UCSD-AML1 (cell line): ENCODE results near the gene UMAD1.
A peak's percentile ranks its signal among the peaks of the same experiment; 100 is the strongest.
"Not testable (repeated sequence)": the region's sequence is repeated elsewhere in the genome, so short reads cannot be mapped to it uniquely, and the experiment has no call there.

Experiments
- DNase-seq: peaks from one replicate; lab custom pipeline; 2025; ENCODE audit not compliant: unreplicated experiment; lab: John Stamatoyannopoulos, UW

UMAD1 gene

GRCh38 chr7:7793921-7794320, 153.4 kb downstream of the UMAD1 start:
- no peak for DNase-seq

GRCh38 chr7:7795203-7795602, 154.7 kb downstream of the UMAD1 start:
- no peak for DNase-seq

- DNase-seq = no peak
Measured at GRCh38 chr7:7795630-7796121, 155.1 kb downstream of the UMAD1 start.

DNA sequence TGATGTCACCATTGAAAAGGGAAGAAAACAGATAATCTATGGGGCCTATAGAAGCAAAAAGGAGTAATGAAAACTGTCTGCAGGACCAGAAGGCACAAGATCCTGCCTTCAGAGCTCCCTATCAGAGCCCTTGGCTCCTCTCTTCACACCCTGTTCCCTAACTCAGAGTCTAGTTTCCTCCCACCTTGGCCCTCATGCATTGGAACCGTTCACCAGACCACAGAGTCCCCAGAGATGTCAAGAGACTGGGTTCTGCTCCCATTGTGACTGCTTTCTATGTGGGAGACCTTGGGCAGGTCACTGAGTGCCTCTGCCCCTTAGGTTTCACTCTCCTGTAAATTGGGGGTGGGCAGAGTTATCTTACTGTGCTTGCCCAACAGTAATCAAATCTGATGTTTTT, 158.0 kb downstream of the UMAD1 start:
- DNase-seq = no peak

GRCh38 chr7:7799138-7799537, 158.6 kb downstream of the UMAD1 start:
- no peak for DNase-seq

DNA sequence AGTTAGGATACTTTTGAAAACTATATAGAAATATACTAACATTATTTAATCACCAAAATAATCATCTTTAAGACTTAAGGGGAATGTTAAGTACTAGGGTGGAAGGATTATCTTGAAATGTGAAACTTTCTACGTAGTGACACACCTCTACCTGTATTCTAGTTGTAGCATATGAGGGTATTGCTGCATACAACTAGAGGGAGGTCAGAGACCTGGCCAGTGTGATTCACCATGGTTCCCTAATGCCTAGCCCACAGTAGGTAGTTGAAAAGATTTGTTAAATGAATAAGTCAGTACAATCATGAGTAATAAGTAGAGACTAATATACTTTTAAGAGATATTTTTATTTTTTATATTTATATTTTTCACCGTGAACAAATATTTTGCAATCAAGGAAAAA, 162.0 kb downstream of the UMAD1 start:
- no peak for DNase-seq

DNA sequence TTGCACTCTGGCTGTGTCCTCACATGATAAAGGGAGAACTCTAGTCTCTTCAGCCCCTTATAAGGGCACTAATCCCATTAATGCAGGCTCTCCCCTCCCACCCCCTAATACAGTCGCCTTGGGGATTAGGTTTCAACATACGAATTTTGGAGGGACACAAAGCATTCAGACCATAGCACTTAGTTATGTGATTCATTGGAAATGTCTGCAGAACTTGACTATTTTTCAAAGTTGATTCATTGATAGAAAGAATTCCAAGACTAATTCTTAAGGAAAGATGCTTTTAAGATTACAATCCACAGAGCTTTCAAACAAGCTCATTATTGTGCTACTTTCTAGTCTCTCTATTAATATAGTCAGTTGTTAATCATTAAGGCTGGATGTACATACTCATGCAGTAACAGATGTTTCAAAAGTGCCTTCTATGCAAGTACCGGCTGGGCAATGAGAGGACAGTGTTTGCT, 163.2 kb downstream of the UMAD1 start:
- no peak for DNase-seq

DNA sequence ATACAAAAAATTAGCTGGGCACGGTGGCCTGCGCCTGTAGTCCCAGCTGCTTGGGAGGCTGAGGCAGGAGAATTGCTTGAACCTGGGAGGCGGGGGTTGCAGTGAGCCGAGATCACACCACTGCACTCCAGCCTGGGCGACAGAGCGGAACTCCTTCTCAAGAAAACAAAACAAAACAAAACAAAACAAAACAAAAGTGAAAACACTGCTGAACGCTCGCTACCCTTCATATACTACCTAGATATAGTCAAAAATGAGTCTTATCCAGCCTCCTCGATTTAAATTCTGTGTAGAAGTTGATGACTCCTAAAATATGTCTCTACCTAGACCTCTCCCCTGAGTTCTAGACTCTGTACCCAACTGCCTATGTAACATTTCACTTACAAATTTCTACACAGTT, 164.3 kb downstream of the UMAD1 start:
- not testable (repeated sequence) for DNase-seq

GRCh38 chr7:7805511-7806153, 165.1 kb downstream of the UMAD1 start:
- DNase-seq = no peak

DNA sequence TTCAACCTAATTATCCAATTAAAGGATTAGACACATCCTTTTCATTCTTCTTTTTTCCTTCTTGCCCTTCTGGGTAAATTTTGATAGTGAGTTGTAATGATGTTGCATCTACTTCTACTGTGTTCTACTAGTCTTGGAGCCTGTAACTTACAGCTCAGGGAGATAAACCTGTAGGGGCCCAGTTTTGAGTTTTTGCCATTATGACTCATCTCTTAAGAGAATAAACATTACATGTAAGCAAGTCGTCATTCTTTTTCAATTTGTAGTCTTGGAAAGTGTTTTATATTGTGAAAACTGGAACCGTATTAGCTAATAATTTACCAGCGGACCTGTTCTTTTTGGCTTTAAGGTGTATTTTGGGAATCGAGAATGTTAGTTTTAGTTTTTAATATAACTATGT, 167.6 kb downstream of the UMAD1 start:
- no peak for DNase-seq

DNA sequence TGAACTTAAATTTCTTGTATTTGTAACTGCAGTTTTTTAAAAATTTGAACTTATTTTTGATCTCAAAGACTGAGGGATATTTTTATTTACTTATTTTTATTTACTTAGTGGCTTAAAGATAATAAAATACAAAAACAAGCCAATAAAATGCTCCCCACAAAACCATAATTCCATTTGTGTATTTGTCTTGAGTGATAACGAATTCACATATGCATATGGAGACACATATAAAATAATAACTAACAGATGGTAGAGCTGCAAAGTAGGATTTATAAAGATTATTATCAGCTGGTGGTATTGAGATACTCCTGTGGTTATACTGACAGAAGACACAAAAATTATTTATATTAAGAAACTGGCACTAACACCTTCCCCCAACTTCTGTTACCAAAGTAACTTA, 168.1 kb downstream of the UMAD1 start:
- DNase-seq = no peak

- DNase-seq = no peak
Measured at GRCh38 chr7:7810380-7810779, 169.8 kb downstream of the UMAD1 start.

DNA sequence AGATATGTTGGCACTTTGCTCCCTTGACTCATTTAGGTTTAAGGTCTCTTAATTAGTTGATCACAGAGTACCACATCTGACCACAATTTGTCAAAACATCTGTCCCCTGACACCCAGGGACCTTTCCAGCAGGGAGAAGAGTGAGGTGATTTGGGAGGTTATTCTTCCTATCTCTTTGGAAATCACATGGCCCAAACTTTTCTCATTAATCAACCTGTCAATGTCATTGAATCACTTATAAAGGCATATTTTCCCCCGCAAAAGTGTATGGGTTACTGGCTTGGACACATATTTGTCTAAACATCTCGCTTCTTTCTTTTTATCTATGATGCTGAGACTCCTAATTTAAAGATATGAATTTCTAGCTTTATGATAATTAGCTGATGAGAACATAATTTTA, 170.3 kb downstream of the UMAD1 start:
- no peak for DNase-seq

- no peak for DNase-seq
Measured at GRCh38 chr7:7812112-7812511, 171.6 kb downstream of the UMAD1 start.

- no peak for DNase-seq
Measured at GRCh38 chr7:7815395-7815794, 174.8 kb downstream of the UMAD1 start.

- peak; percentile 6 for DNase-seq
Measured at GRCh38 chr7:7816084-7816483, 175.5 kb downstream of the UMAD1 start.

DNA sequence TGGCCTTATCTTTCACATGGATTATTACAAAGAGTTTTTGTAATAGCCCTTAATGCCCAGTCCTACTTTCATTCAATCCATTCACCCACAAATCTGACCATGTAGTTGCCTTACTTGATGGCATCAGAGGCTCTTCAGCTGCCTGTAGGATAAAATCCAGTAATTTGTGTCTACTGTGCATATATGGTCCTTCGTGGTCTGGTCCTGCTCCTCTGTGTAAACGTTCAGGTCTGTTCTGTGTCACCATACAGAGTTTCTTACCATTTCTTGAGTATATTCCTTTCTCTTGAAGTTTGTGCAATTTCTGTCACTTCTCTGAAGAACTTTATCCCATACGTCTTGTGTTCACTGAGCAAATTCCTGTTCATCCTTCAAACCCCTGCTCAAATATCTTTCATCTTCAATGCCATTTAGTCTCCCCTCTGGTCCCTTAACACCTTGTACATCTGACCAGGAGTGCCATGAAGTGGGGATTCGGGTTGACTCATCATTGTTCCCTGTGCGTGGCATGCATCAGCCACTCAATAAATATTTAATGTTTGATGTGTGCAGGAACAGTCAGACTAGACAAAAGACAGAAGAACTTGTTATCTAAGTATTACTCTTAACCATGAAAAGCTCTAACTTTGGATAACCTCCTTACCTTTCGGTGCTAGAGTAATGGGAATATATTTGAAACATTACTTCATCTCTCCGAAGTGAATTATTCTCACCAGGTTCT, 176.4 kb downstream of the UMAD1 start:
- no peak for DNase-seq

GRCh38 chr7:7817748-7818147, 177.2 kb downstream of the UMAD1 start:
- DNase-seq = no peak

- DNase-seq = not testable (repeated sequence)
Measured at GRCh38 chr7:7818179-7818578, 177.6 kb downstream of the UMAD1 start.

DNA sequence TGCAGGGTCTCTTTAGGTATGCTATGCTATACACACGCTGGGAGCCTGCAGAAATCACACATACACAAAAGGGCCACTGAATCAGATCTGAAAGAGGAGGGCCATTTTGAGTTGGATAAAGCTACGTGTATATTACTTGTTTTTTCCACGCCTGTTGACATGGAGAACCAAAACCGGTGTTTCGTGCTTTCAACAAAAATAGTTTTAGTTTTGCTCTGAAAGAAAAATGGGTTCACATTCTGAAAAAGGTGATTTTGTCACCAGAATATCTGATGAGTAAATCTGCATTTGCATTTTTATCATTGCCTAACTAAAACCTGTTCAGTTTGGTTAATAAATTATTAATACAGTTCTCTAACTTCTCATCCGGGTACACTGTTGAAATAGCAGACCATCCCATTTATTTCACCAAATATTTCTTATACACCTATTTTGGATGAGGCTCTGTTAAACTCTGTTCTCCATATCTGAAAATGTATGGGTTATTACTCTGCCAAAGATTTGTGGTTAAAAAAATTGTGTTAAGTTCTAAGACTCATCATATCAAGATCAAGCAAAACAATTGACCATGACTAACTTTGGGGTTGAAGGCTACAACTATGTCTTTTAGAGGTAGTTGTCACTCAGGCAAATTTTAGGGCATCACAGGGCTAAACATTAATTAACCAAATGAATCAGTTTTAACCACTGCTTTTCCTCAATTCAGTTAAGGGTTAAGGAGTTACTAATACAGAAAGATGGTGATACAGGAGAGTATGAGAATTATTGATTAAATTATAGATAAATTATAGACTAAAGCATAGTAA, 179.1 kb downstream of the UMAD1 start:
- no peak for DNase-seq

- DNase-seq = no peak
Measured at GRCh38 chr7:7820409-7820808, 179.9 kb downstream of the UMAD1 start.

DNA sequence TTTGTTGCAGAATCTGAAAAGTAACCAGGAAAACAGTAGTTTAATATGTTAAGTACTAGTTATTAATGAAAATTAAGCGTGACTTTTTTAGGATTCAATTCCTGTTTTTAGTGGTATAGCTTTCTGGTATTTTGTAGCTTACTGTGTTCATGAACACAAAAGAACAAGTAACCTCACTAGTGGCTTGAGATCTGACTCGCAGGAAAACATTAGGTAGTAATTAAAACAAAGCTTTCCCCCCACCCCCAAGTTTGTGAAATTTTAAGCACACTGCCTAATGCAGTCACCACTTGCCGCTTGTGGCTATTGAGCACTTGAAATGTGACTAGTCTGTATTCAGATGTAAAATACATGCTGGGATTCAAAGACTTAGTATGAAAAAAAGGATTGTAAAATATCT, 180.4 kb downstream of the UMAD1 start:
- DNase-seq = no peak
